Coronary artery (tissue), 2 donors: ENCODE data around the gene FHAD1.

Source experiments
- DNase-seq: peaks from one replicate; pipeline ENCODE4 v3.0.0-alpha.2; 2017; ENCODE audit warnings: low spot score
- H3K27ac ChIP-seq, 2 donors: fragments of 200-600 bp; sonication (generic); one replicate each; pipeline ENCODE4 v1.5.1; 2016 to 2019
- H3K4me3 ChIP-seq: fragments of 200-600 bp; sonication (generic); 2 replicates; pipeline ENCODE4 v1.5.1; 2016; ENCODE audit warnings: mild to moderate bottlenecking, moderate library complexity
- TF ChIP-seq, protein P1 (sequence below): fragments of 200-600 bp; sonication (generic); IDR thresholded peaks from one replicate; pipeline ENCODE4 v1.5.1; 2019; ENCODE audit warnings: antibody characterized with exemption

Gene FHAD1

DNA sequence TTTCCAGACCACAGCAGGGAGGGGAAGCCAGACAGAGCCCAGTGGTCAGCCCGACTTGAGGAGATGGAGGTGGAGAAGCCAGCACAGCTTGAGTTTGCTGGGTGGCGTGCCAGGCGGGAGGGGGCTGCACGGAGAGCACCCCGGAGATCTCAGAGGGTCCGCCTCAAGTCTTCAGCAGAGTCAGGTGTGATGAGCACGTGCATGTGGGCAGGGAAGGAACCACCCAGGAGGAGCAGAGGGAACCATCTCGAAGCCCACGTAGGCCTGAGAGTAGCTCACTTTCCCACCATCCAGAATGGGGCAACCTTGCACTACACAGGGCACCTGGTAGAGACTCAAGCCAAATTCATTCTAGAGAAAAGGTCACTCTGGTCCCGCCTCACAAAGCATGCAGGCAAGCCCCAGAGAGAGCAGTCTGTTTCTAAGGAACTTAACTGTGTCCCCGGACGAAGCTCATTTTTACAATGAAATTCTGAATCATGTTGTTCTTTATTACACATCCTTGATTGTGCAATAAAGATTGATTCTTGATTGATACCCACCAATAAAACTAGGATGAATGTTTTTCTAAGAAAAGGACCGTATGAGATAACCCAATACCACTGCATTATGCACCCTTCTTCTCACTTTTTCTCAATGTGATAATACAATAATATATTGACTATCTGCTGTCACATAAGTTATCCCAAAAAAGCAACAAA lies 64.2 kb downstream of the FHAD1 start:
- Histone ChIP-seq H3K27ac (no peak overlapping the region), H3K4me3 (no peak overlapping the region)
- no peak for DNase-seq
- TF ChIP-seq, protein P1, sequence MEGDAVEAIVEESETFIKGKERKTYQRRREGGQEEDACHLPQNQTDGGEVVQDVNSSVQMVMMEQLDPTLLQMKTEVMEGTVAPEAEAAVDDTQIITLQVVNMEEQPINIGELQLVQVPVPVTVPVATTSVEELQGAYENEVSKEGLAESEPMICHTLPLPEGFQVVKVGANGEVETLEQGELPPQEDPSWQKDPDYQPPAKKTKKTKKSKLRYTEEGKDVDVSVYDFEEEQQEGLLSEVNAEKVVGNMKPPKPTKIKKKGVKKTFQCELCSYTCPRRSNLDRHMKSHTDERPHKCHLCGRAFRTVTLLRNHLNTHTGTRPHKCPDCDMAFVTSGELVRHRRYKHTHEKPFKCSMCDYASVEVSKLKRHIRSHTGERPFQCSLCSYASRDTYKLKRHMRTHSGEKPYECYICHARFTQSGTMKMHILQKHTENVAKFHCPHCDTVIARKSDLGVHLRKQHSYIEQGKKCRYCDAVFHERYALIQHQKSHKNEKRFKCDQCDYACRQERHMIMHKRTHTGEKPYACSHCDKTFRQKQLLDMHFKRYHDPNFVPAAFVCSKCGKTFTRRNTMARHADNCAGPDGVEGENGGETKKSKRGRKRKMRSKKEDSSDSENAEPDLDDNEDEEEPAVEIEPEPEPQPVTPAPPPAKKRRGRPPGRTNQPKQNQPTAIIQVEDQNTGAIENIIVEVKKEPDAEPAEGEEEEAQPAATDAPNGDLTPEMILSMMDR: no peak

GRCh38 chr1:15311880-15312279 lies 64.9 kb downstream of the FHAD1 start:
- TF ChIP-seq, protein P1: no peak
- Histone ChIP-seq H3K27ac (no peak overlapping the region), H3K4me3 (no peak overlapping the region)
- no peak for DNase-seq

GRCh38 chr1:15312626-15313411 lies 65.8 kb downstream of the FHAD1 start:
- no peak overlapping the region for H3K4me3 ChIP-seq
- no peak for DNase-seq
- no peak overlapping the region for H3K27ac ChIP-seq
- TF ChIP-seq, protein P1: no peak

GRCh38 chr1:15314328-15315281 lies 67.6 kb downstream of the FHAD1 start:
- DNase-seq: no peak
- H3K27ac ChIP-seq: no peak overlapping the region
- TF ChIP-seq, protein P1: no peak
- no peak overlapping the region for H3K4me3 ChIP-seq

DNA sequence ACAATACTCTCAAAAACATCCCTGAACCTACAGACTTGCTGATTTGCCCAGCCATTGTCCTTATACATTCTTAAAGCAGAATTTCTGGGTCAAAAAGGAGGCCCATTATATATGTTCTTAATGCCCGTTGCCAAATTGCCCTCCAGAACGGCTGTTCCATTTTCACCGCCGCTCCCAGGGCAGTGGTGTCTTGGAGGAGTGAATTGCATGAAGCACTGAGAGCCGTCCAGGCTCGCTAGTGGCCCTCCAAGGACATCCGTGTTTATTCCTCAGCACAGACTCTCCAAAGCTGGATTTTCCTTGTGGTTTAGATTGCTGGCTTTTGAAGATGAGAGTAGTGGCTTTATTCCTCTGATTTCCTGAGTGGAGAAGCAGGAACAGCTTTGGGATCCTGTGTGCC lies 68.8 kb downstream of the FHAD1 start:
- DNase-seq: no peak
- H3K27ac ChIP-seq: no peak overlapping the region
- H3K4me3 ChIP-seq: no peak overlapping the region
- TF ChIP-seq, protein P1: no peak

- no peak overlapping the region for H3K4me3 ChIP-seq
- no peak for DNase-seq
- H3K27ac ChIP-seq: no peak overlapping the region
Measured at GRCh38 chr1:15316510-15316909, 69.5 kb downstream of the FHAD1 start.

More at GRCh38 chr1:15316510-15316909, 69.5 kb downstream of the FHAD1 start:
- TF ChIP-seq, protein P1: no peak
